ENCODE data around the gene APOBR.

The APOBR gene

DNA sequence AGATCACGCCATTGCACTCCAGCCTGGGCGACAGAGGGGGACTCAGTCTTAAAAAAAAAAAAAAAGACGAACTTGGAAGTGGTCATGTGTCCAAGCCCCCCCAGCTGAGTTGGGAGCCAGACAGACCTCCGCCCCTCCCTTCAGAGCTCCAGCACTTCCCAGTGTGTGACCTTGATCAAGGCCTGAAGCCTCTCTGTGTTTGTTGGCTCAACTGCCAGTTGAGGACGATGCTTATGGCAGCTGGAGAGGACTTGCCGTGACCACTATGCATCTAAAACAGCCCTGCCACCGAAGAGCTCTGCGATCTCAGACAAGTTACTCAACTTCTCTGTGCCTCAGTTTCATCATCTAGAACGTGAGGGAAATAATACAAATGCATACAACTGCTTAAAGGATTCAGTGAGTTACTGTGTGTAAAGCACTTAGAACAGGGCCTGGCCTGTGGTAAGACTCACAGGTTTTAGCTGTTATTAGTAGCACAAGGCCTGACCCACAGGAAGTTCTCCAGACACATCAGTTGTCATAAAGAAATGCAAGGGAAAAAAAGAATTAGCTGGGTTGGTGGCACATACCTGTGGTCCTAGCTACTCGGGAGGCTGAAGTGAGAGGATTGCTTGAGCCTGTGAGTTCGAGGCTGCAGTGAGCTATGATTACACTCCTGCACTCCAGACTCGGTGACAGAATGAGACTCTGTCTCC lies 19.2 kb downstream of the APOBR start:
- TF ChIP-seq ARNT (IDR thresholded peaks at IDR 0.05) (no peak), PKNOX1 (IDR thresholded peaks at IDR 0.05) (no peak), SP1 (IDR thresholded peaks at IDR 0.05) (no peak), FOXM1 (IDR thresholded peaks at IDR 0.05; ENCODE audit: borderline replicate concordance) (no peak)
- no peak for DNase-seq (ENCODE audit: extremely low spot score)
- ChIA-PET POLR2A (interaction anchor here (0.8 kb wide), 1 partner anchor 22 kb away, joined by 3 read pairs; the partner anchor contains the start of gene CLN3), CTCF (no interaction called here)

DNA sequence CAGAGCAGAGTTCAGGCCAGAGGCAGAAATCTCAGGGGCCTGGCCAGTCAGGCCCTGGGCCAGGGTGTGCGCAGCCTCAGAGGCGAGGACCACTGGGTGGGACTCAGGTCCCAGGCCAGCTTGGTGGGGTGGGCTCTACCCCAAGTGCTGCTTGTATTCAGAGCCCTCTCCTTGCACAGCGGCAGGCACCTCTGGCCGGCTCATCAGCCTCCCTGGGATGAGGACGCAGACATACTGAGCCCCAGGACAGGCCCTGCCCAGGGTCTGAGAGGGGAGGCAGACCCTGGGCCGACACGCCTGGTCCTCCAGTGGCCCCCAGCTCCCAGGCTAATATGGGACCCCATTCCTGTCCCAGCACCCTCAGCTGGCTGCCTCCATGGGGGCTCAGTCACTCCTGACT lies 19.8 kb downstream of the APOBR start:
- ChIA-PET CTCF (no interaction called here), POLR2A (no interaction called here)
- TF ChIP-seq L3MBTL2 (conservative IDR thresholded peaks at IDR 0.05) (no peak), ZNF384 (IDR thresholded peaks at IDR 0.05) (no peak), SP1 (IDR thresholded peaks at IDR 0.05) (no peak), FOXM1 (IDR thresholded peaks at IDR 0.05; ENCODE audit: borderline replicate concordance) (no peak), TARDBP (IDR thresholded peaks at IDR 0.05) (no peak)
- no peak for DNase-seq (ENCODE audit: extremely low spot score)

DNA sequence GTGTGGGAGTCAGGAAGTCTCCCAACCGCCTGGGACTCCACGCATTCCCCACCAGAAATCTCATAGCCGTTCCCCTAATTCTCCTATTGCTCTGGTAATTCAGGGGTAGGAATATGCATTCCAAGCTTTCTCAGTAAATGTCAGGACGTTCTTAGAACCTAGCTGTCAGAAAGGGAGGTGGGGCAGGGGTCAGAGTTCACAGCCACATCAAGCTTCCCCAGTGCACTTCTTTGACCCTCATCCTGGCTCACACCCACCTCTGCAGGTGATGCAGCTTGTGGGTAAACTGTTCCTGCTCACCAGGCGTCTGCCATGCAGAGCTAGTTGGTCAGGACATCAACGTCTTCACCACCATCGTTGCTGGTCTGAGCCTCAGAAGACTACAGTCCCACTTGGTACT lies 26.2 kb downstream of the APOBR start:
- ChIA-PET POLR2A (no interaction called here), CTCF (no interaction called here)
- TF ChIP-seq ELF4 (IDR thresholded peaks at IDR 0.05) (no peak), FOXA1 (IDR thresholded peaks at IDR 0.05) (no peak), L3MBTL2 (conservative IDR thresholded peaks at IDR 0.05) (no peak), PKNOX1 (IDR thresholded peaks at IDR 0.05) (no peak), CTBP1 (IDR thresholded peaks at IDR 0.05; ENCODE audit: borderline replicate concordance) (no peak), HDGF (IDR thresholded peaks at IDR 0.05; ENCODE audit: borderline replicate concordance) (no peak), ARNT (IDR thresholded peaks at IDR 0.05) (no peak), NFRKB (IDR thresholded peaks at IDR 0.05) (no peak), BHLHE40 (IDR thresholded peaks at IDR 0.05; ENCODE audit: borderline replicate concordance) (no peak), FOXM1 (IDR thresholded peaks at IDR 0.05; ENCODE audit: borderline replicate concordance) (no peak), TARDBP (IDR thresholded peaks at IDR 0.05) (no peak), SUZ12 (IDR thresholded peaks at IDR 0.05) (no peak), SP1 (IDR thresholded peaks at IDR 0.05) (no peak), LEF1 (IDR thresholded peaks at IDR 0.05; ENCODE audit: borderline replicate concordance) (no peak)
- DNase-seq (ENCODE audit: extremely low spot score): no peak

DNA sequence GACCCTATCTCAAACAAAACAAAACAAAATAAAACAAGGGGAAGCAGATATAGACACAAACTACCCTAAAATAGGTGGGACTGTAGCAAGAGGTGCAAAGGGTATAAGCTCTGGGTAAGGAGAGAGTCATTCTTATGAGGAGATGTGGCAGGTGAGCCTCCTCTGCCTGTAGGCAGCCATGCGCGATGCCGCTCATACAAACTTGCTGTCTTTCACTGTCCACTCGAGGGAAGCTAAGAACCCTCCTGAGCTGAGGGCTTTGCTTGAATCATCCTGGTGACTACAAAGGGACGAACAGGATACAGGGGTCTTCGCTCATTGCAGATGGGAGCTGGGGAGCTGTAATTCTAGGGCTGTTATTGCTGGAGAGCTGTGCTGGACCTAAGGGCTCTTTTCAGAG lies 27.0 kb downstream of the APOBR start:
- ChIA-PET CTCF (no interaction called here), POLR2A (no interaction called here)
- TF ChIP-seq PKNOX1 (IDR thresholded peaks at IDR 0.05): no peak
- TF ChIP-seq ELF4 (IDR thresholded peaks at IDR 0.05): no peak
- TF ChIP-seq L3MBTL2 (conservative IDR thresholded peaks at IDR 0.05): no peak
- no peak for TF ChIP-seq NFRKB (IDR thresholded peaks at IDR 0.05)
- TF ChIP-seq FOXK2 (IDR thresholded peaks at IDR 0.05): no peak
- TF ChIP-seq SUZ12 (IDR thresholded peaks at IDR 0.05): no peak
- TF ChIP-seq LEF1 (IDR thresholded peaks at IDR 0.05; ENCODE audit: borderline replicate concordance): no peak
- no peak for TF ChIP-seq HDGF (IDR thresholded peaks at IDR 0.05; ENCODE audit: borderline replicate concordance)
- no peak for TF ChIP-seq BHLHE40 (IDR thresholded peaks at IDR 0.05; ENCODE audit: borderline replicate concordance)
- no peak for TF ChIP-seq TARDBP (IDR thresholded peaks at IDR 0.05)
- no peak for TF ChIP-seq SP1 (IDR thresholded peaks at IDR 0.05)
- TF ChIP-seq CTBP1 (IDR thresholded peaks at IDR 0.05; ENCODE audit: borderline replicate concordance): no peak
- TF ChIP-seq ARNT (IDR thresholded peaks at IDR 0.05): no peak
- TF ChIP-seq FOXM1 (IDR thresholded peaks at IDR 0.05; ENCODE audit: borderline replicate concordance): no peak
- no peak for TF ChIP-seq ZNF384 (IDR thresholded peaks at IDR 0.05)
- no peak for TF ChIP-seq FOXA1 (IDR thresholded peaks at IDR 0.05)
- no peak for DNase-seq (ENCODE audit: extremely low spot score)

DNA sequence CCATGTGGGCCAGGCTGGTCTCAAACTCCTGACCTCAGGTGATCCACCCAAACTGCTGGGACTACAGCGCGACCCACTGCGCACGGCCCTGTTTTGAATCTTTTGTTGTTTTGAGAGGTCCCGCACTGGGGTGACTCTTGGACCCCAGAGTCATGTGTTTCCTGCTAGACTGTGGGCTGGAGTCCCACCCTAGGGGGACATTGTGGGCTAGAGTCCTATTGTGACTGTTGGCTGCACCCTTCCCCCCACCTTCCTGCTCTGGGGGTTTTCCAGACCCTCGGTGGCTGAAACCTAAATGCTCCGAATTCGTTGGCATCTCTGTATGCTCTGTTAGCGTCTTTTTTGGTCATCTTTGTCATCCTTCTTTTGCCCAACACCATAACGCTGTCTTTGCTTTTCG lies 28.3 kb downstream of the APOBR start:
- POLR2A ChIA-PET: no interaction called here
- DNase-seq (ENCODE audit: extremely low spot score): no peak
- TF ChIP-seq L3MBTL2 (conservative IDR thresholded peaks at IDR 0.05): no peak
- TF ChIP-seq ZNF384 (IDR thresholded peaks at IDR 0.05): no peak
- no peak for TF ChIP-seq LEF1 (IDR thresholded peaks at IDR 0.05; ENCODE audit: borderline replicate concordance)
- no peak for TF ChIP-seq ARNT (IDR thresholded peaks at IDR 0.05)
- no peak for TF ChIP-seq SUZ12 (IDR thresholded peaks at IDR 0.05)
- no peak for TF ChIP-seq CTBP1 (IDR thresholded peaks at IDR 0.05; ENCODE audit: borderline replicate concordance)
- no peak for TF ChIP-seq PKNOX1 (IDR thresholded peaks at IDR 0.05)
- no peak for TF ChIP-seq BHLHE40 (IDR thresholded peaks at IDR 0.05; ENCODE audit: borderline replicate concordance)
- TF ChIP-seq TARDBP (IDR thresholded peaks at IDR 0.05): no peak
- TF ChIP-seq ELF4 (IDR thresholded peaks at IDR 0.05): no peak
- CTCF ChIA-PET: no interaction called here

DNA sequence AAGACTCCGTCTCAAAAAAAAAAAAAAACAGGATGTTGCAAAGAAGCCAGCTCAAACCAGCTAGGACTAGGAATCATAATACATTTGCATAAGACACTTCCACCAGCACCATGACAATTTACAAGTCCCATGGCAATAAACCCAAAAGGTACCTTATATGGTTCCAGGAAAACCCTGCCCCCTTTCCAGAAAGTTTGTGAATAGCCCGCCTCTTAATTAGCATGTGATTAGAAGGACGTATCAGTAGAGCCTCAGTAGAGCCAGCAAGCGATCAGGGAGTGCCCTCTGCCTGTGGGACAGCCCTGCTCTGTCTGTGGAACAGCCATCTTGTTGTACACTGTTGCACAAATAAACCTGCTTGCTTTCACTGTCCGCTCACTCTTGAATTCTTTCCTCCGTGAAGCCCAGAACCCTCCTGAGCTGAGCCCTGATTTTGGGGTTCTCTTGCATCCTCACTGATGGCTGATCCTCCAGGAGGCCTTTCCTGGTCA lies 30.3 kb downstream of the APOBR start:
- TF ChIP-seq ARNT (IDR thresholded peaks at IDR 0.05) (no peak), LEF1 (IDR thresholded peaks at IDR 0.05; ENCODE audit: borderline replicate concordance) (no peak), CTBP1 (IDR thresholded peaks at IDR 0.05; ENCODE audit: borderline replicate concordance) (no peak), HDGF (IDR thresholded peaks at IDR 0.05; ENCODE audit: borderline replicate concordance) (no peak), FOXK2 (IDR thresholded peaks at IDR 0.05) (no peak)
- ChIA-PET POLR2A (no interaction called here), CTCF (no interaction called here)
- no peak for DNase-seq (ENCODE audit: extremely low spot score)
